HG03066 (cell line): Measurements from ENCODE around the gene BRMS1L.
A peak's percentile ranks its signal among the peaks of the same experiment; 100 is the strongest.
"Not testable (repeated sequence)": the region's sequence is repeated elsewhere in the genome, so short reads cannot be mapped to it uniquely, and the experiment has no call there.

Experiments
- ATAC-seq: cut with Tn5 transposase; IDR thresholded peaks from one replicate; pipeline ENCODE4 v1.9.1; 2021; ENCODE audit warnings: low read depth; ENCODE audit not compliant: unreplicated experiment

BRMS1L gene, protein sequence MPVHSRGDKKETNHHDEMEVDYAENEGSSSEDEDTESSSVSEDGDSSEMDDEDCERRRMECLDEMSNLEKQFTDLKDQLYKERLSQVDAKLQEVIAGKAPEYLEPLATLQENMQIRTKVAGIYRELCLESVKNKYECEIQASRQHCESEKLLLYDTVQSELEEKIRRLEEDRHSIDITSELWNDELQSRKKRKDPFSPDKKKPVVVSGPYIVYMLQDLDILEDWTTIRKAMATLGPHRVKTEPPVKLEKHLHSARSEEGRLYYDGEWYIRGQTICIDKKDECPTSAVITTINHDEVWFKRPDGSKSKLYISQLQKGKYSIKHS

DNA sequence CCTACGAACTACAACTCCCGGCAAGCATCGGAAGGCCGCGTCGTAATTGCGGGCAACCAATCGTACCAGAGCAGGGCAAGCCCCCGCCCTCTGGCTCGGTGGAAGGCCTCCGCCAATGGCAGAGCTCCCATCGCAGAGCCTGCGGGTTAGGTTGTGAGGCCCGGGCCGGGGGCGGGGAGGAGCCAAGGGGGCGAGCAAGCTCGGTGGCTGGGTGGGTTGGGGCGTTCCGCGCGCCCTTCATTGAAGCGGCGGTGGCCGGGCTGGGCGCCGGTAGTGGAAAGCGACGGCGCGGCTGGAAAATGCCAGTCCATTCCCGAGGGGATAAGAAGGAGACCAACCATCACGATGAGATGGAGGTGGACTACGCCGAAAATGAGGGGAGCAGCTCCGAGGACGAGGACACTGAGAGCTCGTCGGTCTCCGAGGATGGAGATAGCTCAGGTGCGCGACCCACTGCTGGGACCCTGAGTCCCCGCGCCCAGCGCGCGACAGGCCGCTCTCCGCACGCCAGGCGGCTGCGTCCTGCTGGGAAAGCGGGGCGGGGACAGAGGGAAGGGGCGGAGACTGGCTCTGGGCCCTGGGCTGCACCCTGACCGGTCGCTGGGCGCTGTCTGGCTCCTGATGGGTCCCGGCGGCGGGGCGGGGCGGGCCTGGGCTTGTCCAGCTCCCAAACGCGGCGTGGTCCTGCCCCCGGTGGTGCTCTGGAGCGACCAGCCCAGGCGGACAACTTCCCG lies at the start of gene BRMS1L:
BRMS1L (plus strand) TSS at position 121 of the 734 bp plus-strand sequence; CDS start at position 300, 179 bp downstream.
- ATAC-seq: peak; percentile 95

DNA sequence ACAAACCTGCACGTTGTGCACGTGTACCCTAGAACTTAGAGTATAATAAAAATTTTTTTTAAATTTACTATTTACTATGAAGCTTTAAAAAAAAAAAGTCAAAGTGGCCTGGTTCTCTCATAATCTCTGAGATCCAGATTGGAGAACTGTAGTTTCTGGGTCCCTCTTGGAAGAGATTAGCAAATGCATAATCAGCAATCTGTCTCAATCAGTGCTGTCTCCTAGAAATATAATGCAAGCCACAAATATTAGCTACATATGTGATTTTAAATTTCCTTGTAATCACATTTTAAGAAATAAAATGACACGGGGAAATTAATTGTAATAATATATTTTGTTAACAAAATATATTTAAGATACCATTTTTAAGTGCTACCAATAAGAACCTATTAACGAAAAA lies 49.3 kb upstream of the BRMS1L start:
- no peak for ATAC-seq

DNA sequence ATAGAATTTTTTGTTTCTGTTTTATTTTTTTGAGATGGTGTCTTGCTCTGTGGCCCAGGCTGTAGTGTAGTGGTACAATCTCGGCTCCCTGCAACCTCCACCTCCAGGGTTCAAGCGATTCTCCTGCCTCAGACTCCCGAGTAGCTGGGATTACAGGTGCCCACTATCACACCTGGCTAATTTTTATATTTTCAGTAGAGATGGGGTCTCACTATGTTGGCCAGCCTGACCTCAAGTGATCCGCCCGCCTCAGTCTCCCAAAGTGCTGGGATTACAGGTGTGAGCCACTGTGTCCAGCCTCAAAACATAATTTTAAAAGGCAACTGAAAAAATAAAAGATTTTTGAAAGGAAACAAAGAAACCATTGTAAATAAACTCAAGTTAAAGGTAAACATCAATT lies 48.6 kb upstream of the BRMS1L start:
- ATAC-seq: not testable (repeated sequence)

DNA sequence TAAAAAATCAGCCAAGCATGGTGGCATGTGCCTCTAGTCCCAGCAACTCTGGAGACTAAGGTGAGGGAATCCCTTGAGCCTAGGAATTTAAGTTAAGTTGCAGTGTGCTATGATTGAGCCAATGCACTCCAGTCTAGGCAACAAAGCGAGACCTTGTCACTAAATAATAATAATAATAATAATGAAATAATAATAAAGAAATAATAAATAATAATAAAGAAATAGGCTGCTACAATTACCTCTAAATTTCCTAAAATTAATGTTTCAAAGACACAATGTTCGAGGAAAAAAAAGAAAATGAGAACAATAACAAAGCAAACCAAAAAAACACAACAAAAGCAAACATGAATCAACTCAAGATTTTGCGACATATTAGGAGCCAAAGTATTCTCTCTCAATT lies 46.8 kb upstream of the BRMS1L start:
- ATAC-seq: no peak

DNA sequence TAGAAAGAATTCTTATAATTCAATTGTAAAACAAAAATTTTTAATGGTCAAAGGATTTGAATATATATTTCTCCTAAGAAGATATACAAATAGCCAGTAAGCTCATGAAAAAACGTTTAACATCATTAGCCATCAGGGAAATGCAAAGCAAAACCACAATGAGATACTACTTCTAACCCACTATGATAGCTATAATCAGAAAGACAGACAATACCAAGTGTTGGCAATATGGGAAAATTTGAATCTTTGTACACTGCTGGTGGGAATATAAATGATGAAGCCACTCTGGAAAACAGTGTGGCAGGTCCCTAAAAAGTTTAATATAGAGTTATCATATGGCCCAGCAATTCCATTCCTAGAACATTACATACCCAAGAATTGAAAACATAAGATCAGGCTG lies 42.4 kb upstream of the BRMS1L start:
- no peak for ATAC-seq

DNA sequence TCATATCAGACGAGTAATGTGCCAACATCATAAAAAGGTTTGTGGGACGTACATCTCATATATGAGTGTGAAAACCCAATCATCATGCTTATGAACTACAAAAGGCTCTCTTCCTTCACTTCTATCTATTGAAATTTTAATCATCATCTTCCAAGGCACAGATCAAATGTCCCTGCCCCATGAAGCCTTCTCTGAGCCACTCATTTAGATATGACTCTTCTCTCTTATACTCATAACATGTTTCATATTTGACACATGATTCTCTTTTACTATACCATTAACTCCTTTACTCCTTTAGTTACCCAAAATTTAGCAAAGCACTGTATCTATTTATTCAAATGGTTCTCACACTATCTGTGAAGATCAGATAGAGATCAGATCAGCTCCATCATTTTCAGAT lies 39.3 kb upstream of the BRMS1L start:
- ATAC-seq: no peak

DNA sequence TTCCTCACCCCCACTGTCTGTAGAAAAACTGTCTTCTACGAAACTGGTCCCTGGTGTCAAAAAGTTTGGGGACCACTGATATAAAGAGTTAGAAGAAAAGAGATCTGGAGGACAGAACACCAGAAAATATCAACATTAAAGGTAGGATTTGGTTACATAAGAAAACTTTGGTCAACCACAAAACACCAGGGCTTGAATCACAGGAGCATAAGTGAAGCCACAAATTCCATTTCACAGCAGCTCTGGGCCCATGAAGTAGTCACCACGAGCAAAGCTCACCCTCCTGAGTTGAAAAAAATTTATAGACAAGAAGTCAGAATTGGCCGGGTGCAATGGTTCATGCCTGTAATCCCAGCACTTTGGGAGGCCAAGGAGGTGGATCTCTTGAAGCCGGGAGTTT lies 36.5 kb upstream of the BRMS1L start:
- ATAC-seq: no peak

DNA sequence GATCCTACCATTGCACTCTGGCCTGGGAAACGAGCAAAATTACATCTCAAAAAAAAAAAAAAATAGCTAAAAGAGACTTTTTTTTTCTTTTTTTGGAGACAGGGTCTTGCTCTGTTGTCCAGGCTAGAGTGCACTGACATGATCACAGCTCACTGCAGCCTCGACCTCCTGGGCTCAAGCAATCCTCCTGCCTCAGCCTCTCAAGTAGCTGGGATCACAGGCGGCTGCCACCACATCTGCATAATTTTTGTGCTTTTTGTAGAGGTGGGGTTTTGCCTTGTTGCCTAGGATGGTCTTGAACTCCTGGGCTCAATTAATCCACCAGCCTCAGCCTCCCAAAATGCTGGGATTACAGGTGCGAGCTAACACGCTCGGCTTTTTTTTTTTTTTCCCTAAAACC lies 28.3 kb upstream of the BRMS1L start:
- no peak for ATAC-seq

DNA sequence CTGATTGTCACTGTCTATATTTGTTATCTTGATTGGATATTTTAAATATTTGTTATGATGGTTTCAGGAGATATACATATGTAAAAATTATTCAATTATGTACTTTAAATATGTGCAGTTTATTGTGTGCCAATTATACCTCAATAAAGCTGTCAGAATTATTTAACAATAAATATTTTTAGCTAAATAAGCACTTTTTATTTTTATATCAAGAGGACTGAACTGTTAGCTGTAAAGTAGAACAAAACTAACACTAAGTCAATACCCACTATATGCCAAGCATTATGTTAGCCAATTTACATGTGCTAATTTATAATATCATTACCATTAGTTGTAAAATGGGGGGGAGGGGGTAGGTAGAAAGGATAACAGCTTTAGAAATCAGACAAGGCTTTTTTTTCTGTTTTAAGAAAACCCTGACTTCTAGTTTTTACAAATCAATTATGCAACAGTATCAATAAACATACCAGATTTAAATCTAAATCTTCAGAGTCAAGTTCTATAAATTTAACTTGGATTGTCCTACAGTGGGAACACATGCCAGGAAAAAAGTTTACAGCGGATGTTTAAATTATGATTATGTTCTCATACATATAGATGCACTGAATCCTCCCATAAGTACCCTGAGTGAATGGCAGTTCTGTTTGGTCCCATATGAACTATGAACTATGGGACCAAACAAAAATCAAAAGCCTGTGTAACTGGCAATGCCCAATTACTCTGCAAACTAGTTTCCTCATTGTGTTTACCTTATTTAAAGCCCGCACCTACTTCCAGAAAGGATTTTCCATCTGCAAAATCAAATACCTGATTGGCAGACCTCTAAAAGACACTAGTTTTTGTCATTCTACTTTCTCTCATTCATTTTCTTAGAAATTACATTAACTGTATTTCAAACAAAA lies 19.9 kb upstream of the BRMS1L start:
- ATAC-seq: no peak

DNA sequence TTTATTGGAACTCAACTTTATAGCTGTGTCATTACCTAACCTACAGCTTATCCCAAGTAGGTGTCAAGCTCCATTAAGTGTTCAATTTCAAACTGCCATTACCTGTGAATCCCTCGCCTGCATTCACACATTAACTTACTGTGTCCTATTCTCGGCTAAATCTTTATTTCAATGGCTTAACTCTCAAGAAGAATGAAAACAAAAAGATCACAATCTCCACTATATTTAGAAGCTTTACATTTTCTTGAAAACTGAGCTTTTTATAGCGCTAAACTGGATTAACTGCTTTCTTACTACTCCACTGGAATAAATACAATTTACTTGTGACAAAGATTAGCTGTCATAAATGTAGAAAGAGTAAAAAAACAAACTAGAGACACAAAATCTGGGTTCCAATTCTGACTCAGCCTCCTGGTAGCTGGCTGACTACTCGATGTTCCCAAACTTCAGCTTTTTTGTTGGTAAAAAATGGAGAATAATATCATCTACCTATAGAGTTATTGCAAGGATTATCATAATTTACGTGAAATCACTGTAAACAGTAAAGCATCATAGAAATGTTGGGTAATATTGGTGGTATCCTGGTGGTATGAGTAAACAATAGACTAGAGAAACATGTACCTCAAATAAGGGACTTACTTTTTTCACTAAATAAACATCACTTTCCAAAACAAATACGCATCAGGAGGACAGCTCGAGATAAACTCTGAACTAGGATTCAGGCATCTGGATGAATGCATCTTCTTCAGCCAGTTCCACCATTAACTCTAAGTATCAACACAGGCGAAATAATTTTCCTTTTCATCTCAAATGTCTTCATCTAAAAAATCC lies 18.8 kb upstream of the BRMS1L start:
- ATAC-seq: no peak

DNA sequence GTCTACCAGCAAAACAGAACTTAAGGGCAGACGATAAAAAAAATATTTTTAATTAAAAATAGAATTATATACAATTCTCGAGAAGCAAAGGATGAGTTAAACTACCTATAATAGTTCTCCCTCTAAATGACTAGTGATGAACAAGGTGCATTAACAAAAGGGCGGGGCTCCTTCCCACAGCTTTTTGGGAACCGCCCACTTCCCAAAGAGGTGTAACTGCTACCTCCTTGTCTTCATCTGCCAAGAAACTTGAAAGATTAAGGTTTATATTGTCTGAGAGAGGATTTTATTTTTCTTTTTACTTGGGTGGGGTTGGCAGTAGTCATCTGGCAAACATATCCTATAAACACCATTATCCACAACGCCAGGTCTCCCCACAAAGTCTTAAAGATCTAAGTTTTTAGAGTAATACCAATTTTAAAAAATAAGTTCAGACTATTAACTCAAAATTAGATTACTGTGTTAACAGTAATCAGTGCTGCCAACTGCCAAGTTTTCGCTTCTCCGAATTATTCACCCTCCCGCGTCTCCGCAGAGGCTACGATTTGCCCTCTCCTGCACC lies 18.0 kb upstream of the BRMS1L start:
- no peak for ATAC-seq

DNA sequence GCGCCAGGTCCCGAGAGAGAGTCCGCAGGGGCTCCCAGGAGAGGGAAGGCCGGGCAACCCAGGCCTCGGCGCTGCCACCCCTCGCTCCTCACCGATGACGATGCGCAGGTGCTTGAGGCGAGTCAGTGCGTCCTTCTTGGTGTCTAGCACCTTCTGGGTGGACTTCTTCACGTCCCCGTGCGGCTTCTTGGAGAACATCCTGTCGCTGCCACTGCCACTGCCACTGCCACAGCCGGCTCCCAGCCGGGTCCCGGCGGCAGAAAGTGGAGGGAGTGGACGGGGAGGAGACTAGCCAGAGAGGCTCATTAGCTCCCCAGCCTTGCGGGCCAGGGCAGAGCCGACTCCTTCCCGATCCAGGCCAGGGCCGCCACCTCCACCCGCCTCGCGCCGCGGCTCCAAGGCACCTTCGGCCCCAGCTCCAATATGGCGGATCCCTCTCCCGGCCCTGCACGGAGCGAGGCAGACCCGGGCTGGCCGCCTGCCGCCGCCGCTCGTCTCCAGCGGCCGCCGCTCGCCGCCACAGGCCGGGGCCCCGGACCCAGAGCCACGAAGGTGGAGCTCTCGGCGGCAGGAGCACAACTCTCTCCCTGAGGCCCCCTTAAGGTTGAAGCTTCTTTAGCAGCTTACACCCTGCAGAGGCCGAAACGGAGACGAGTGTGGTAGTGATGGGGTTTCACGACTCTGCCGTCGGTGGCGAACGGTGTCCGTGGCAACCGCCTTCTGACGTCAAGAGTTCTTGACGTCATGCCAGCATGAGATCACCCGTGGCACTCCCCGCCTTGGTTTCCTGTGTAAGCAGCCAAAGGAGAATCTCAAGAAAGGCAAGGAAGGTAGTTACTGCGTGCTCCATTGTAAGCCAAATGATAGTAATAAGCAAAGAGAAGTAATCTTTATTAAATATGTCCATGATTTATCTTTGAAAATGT lies 17.2 kb upstream of the BRMS1L start, which contains the start of gene RALGAPA1:
RALGAPA1 (minus strand) TSS at position 658 of the 926 bp plus-strand sequence; CDS start at position 198, 460 bp downstream.
- ATAC-seq: peak; percentile 97

DNA sequence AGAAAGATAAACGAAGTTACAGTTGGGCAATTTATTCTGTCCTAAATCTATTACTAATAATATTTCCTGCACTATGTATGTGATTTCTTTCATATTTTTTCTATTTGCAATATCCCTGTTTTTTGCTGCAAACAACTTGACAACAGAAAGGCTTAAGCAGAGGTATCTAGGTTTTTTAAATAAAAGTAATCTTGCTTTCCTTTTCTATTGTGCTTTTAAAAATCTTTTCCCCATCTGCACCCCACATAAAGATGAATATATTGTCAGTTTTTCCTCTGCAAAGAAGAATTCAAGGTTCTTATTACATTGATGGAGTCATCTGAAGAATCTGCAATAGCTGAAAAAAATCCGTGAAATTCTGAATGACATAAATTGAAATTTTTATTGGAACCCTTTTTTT lies 16.5 kb upstream of the BRMS1L start:
- ATAC-seq: no peak

DNA sequence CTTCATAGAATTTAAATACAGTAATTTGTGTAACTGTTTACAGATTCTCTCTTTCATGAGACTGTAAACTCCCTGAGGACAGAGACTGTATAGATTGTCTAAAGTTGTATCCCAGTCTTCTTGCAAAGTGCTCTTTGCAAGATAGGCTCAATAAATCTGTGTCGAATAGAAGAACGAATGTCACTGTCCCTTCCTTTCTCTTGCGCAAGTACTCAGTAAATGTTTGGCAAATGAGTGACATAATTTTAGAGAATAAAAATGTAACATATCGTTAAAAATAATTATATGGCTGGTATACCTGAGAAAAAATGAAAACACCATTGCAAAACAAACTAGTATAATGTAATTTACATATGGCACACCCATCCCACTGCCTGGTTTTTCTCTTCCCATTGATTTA lies 15.2 kb upstream of the BRMS1L start:
- no peak for ATAC-seq

DNA sequence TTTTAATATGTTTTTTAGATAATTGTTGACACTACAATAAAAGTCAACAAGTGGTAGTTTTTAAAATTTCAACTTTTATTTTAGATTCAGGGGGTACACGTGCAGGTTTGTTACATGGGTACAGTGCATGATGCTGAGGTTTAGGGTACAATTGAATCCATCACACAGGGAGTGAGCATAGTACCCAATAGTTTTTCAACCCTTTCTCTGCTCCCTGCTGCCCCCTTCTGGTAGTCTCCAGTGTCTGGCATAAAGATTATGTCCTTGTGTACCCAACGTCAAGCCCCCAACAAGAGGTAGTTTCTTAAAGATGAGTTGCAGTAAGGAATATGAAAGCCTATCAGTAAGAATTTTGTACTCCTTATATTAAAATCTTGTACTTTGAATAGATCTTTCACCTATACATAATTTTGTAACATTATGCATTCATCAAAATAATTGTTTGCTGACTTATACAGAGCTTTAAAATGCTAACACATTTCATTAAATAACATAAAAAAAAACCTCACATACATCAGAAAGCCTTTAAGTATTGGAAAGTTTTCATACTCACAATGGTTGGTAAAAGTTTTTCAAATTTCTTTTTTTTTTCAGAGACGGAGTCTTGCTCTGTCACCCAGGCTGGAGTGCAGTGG lies 11.7 kb upstream of the BRMS1L start:
- peak; percentile 78 for ATAC-seq

DNA sequence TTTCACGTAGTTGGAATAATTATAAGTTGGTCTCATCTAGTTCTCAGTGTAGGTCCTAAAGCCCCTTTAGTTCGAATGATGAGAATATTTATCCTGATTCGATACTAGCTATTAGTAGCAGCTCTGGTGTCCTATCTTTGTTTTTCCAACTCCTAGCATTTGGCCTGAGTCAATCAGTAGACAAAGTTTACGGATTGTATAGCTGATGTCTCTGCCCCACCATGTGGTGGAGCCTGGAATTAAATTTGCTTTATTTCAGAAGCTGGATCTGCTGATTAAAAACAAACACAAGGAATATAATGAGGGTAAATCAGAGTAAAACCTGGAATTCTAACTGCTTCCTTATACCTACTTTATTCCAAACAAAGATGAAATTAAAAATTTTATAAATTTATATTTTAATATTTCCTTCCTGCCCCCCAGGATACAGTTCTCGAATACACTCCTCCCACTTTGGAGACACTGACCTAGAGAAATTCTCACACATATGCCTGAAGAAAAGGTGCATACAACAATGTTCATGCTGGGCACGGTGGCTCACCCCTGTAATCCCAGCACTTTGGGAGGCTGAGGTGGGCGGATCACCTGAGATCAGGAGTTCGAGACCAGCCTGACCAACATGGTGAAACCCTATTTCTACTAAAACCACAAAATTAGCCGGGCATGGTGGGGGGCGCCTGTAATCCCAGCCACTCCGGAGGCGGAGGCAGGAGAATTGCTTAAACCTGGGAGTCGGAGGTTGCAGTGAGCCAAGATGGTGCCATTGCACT lies 7.6 kb upstream of the BRMS1L start:
- ATAC-seq: no peak
